ENCODE data around the gene ALK.

The ALK gene

GRCh38 chr2:29207352-29208148 is 713.8 kb downstream of the ALK start:
- no peak for DNase-seq

GRCh38 chr2:29206941-29207340 is 714.4 kb downstream of the ALK start:
- DNase-seq: no peak

GRCh38 chr2:29202819-29203495 is 718.4 kb downstream of the ALK start:
- DNase-seq: no peak

- DNase-seq: no peak
Observed at GRCh38 chr2:29201979-29202378, 719.4 kb downstream of the ALK start.

GRCh38 chr2:29196792-29197788 is 724.3 kb downstream of the ALK start:
- DNase-seq: peak; percentile 21

- no peak for DNase-seq
Observed at GRCh38 chr2:29195796-29196195, 725.6 kb downstream of the ALK start.

- DNase-seq: no peak
Observed at GRCh38 chr2:29193681-29194080, 727.7 kb downstream of the ALK start.

- no peak for DNase-seq
Observed at GRCh38 chr2:29193111-29193510, 728.3 kb downstream of the ALK start.

GRCh38 chr2:29192526-29192925 is 728.9 kb downstream of the ALK start:
- DNase-seq: no peak

- no peak for DNase-seq
Observed at GRCh38 chr2:29191817-29192216, 729.6 kb downstream of the ALK start.

- no peak for DNase-seq
Observed at GRCh38 chr2:29189052-29189451, 732.3 kb downstream of the ALK start.

- DNase-seq: no peak
Observed at GRCh38 chr2:29187926-29188325, 733.5 kb downstream of the ALK start.

GRCh38 chr2:29186817-29187216 is 734.6 kb downstream of the ALK start:
- no peak for DNase-seq

- DNase-seq: no peak
Observed at GRCh38 chr2:29184531-29184930, 736.9 kb downstream of the ALK start.

- no peak for DNase-seq
Observed at GRCh38 chr2:29182920-29183319, 738.5 kb downstream of the ALK start.

GRCh38 chr2:29182334-29182733 is 739.1 kb downstream of the ALK start:
- DNase-seq: no peak

- DNase-seq: no peak
Observed at GRCh38 chr2:29175338-29175737, 746.0 kb downstream of the ALK start.

- DNase-seq: no peak
Observed at GRCh38 chr2:29174937-29175336, 746.4 kb downstream of the ALK start.

GRCh38 chr2:29166242-29167039 is 754.9 kb downstream of the ALK start:
- DNase-seq: no peak

GRCh38 chr2:29165362-29166241 is 755.8 kb downstream of the ALK start:
- no peak for DNase-seq

GRCh38 chr2:29164091-29164846 is 757.1 kb downstream of the ALK start:
- DNase-seq: no peak

Data from NCI-H748 treated with DMSO at 0.1 percent for 48 hours (cell line).